ENCODE measurements around the gene SCRN1. TPM values are rescaled to one million over a fixed set of nuclear protein-coding genes. Genes with fewer than 3 reads are reported as not detected.

The SCRN1 gene
- total and polyA plus RNA-seq, 2 of the 13 experiments (the other 11 are each of a cell fraction or from before 2014, with no cell fraction given): 43.2 to 49.8 TPM

DNA sequence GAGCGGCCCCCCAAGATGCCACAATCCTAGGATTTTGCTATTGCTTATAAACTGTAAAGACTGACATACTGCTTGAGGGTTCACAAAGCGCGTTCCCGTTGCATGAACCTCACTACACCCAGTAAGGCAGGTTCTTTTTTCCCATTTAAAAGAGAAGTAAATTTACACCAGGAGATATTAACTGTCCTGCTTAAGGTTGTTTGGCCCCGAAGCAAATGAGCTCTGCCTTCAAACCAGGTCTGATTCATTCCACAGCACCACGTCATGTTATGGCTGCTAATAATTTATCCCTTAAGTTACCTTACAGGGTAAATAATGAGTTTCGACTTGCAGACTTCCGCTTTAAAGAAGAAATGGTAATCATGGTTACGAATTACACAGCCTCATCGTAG lies 37.5 kb upstream of the SCRN1 start (continued):
- TF ChIP-seq TBL1XR1 (IDR thresholded peaks at IDR 0.05; ENCODE audit: borderline replicate concordance, low read length, partially characterized antibody) (no peak), TBX2 (CRISPR knock-in tag; IDR thresholded peaks at IDR 0.05; ENCODE audit: borderline replicate concordance) (no peak)
- TF ChIP-seq, protein P1, sequence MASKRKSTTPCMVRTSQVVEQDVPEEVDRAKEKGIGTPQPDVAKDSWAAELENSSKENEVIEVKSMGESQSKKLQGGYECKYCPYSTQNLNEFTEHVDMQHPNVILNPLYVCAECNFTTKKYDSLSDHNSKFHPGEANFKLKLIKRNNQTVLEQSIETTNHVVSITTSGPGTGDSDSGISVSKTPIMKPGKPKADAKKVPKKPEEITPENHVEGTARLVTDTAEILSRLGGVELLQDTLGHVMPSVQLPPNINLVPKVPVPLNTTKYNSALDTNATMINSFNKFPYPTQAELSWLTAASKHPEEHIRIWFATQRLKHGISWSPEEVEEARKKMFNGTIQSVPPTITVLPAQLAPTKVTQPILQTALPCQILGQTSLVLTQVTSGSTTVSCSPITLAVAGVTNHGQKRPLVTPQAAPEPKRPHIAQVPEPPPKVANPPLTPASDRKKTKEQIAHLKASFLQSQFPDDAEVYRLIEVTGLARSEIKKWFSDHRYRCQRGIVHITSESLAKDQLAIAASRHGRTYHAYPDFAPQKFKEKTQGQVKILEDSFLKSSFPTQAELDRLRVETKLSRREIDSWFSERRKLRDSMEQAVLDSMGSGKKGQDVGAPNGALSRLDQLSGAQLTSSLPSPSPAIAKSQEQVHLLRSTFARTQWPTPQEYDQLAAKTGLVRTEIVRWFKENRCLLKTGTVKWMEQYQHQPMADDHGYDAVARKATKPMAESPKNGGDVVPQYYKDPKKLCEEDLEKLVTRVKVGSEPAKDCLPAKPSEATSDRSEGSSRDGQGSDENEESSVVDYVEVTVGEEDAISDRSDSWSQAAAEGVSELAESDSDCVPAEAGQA (IDR thresholded peaks at IDR 0.05; ENCODE audit: low read depth): no peak
- TF ChIP-seq, protein P1 (CRISPR knock-in tag; IDR thresholded peaks at IDR 0.05; ENCODE audit: borderline replicate concordance): no peak

DNA sequence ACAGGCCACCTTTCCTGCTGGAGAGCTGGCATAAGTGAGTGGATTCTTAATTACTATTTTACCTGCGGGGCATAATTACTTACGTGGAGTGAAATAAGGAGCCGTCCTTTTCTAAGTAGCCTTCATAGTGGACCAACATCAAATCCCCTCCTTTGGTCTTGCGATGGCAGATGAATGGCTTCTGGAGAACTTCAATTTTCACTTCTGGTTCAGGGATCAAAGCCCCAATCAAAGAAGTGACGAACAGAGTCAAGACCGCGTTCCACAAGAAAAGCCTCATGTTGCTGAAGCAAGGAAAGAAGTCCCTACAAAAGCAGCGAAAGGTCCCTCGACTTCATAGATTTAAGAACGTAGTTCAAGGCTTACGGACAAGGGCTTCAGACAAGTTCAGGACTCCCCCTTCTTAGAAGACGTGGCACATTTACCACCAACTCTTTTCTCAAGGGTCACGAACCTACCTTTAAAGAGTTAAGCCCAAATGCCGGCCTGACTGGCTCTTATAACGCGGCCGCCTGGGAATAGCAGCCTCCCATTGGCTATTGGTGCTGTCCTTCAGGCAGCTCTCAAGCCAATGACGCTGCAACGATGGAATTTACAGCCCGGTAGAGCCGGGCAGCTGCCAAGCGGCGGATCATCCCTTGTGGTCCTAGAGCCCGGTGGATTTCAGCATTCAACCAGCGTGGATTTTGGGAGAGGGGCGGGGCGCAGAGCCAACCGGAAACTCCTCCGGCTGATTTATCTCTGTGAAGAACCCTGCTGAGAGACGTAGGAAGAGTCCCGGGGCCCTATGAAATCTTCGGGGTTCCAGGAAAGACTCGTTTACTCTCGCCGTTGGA lies 36.8 kb upstream of the SCRN1 start, which contains the start of gene FKBP14:
Gene FKBP14 (minus strand): TSS at position 474 of the 836 bp plus-strand sequence. CDS start 194 bp downstream, at position 280.
- BruUV-seq (replicated peaks): TSS peak; percentile 83
- FAIRE-seq: peak; percentile 85
- TF ChIP-seq TARDBP (CRISPR knock-in tag; IDR thresholded peaks at IDR 0.05) (peak; percentile 56; the same call in 1 of the 2 replicates), SIN3A (IDR thresholded peaks at IDR 0.05; ENCODE audit: borderline replicate concordance, low read depth, low read length) (peak; percentile 90), KLF15 (CRISPR knock-in tag; IDR thresholded peaks at IDR 0.05; ENCODE audit: borderline replicate concordance) (no peak), ZFAT (CRISPR knock-in tag; conservative IDR thresholded peaks at IDR 0.05) (no peak), SP2 (CRISPR knock-in tag; IDR thresholded peaks at IDR 0.05) (peak; percentile 98), MED8 (CRISPR knock-in tag; IDR thresholded peaks at IDR 0.05; ENCODE audit: insufficient replicate concordance) (no peak), ZNF441 (CRISPR knock-in tag; IDR thresholded peaks at IDR 0.05; ENCODE audit: borderline replicate concordance) (0 out of 2 replicates have a peak, but pooled peaks have one; percentile 44)
- TF ChIP-seq, protein P2, sequence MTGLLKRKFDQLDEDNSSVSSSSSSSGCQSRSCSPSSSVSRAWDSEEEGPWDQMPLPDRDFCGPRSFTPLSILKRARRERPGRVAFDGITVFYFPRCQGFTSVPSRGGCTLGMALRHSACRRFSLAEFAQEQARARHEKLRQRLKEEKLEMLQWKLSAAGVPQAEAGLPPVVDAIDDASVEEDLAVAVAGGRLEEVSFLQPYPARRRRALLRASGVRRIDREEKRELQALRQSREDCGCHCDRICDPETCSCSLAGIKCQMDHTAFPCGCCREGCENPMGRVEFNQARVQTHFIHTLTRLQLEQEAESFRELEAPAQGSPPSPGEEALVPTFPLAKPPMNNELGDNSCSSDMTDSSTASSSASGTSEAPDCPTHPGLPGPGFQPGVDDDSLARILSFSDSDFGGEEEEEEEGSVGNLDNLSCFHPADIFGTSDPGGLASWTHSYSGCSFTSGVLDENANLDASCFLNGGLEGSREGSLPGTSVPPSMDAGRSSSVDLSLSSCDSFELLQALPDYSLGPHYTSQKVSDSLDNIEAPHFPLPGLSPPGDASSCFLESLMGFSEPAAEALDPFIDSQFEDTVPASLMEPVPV (CRISPR knock-in tag; IDR thresholded peaks at IDR 0.05): 0 out of 2 replicates have a peak, but pooled peaks have one; percentile 33

More for the DNA sequence above, 36.8 kb upstream of the SCRN1 start, which contains the start of gene FKBP14:
- in situ Hi-C loops (cut with HindIII; ENCODE audit: extremely low pct_ligation_motif_present, low pct_unique_long_range_greater_than_20kb) (loop anchor here (5.0 kb wide), 1 partner anchor 39 kb away; the partner anchor contains the start of gene SCRN1), intact Hi-C loops (cut with micrococcal nuclease; ENCODE audit: unreplicated experiment) (no loop called here)
- POLR2A ChIA-PET: interaction anchor here (2.3 to 2.9 kb wide), 2 partner anchors 37 to 39 kb away, joined by 10 to 22 read pairs; partner anchors contain the start of gene SCRN1
- Histone ChIP-seq H3K9ac (ENCODE audit: insufficient read depth, low read depth, low read length) (peak within 1 kb of the TSS; percentile 82), H3K4me1 (ENCODE audit: insufficient read depth, low read length) (peaks cover 52% of the 10 kb centered on the region), H3K9me3 (ENCODE audit: low read length) (no peaks in the 10 kb centered on the region), H3K4me3 (replicated peaks in 1 of 3; ENCODE audit: insufficient read depth in 1 of 3, low read depth in 2 of 3, low read length in 3 of 3) (peak within 1 kb of the TSS; percentile 82 to 96 (median 95)), H3K79me2 (ENCODE audit: insufficient read depth, low read length) (peaks cover 72% of the 10 kb centered on the region), H3K27ac (ENCODE audit: extremely low read length, insufficient read depth, low read length) (peak within 1 kb of the TSS; percentile 89), H4K20me1 (ENCODE audit: insufficient read depth, low read length) (peaks cover 11% of the 10 kb centered on the region), H3K36me3 (replicated peaks in 1 of 2; ENCODE audit: control insufficient read depth in 1 of 2, insufficient read depth in 2 of 2, low read length in 2 of 2) (peaks cover 0 to 7% of the 10 kb centered on the region in 2 experiments; a peak in 1 of 5 replicates), H3K27me3 (ENCODE audit: control insufficient read depth in 1 of 2, insufficient read depth in 2 of 2, low read length in 2 of 2) (no peaks in the 10 kb centered on the region; a peak in 1 of 5 replicates), H3K4me2 (ENCODE audit: low read depth, low read length) (peak within 1 kb of the TSS; percentile 91), H2AFZ (ENCODE audit: low read length) (peak within 1 kb of the TSS; percentile 96)
- CTCF ChIA-PET (ENCODE audit: low intra/inter-chr PET ratio, low total read pairs): no interaction called here
- ATAC-seq: peak; percentile 89
- WGBS (ENCODE audit: low lambda C conversion rate): under 1% methylated on average over 16 of the region's 35 CpGs
- peak; percentile 98 for DNase-seq (ENCODE audit: low spot score)

All from HepG2 (cell line).